GM18870 (cell line): ENCODE measurements around the gene PAX7.

Experiments used
- ATAC-seq: cut with Tn5 transposase; IDR thresholded peaks from one replicate; pipeline ENCODE4 v1.9.1; 2021; ENCODE audit warnings: moderate library complexity; ENCODE audit not compliant: unreplicated experiment

The PAX7 gene

GRCh38 chr1:18697541-18697940, 66.9 kb downstream of the PAX7 start:
- ATAC-seq, result no peak

GRCh38 chr1:18700530-18700929, 69.9 kb downstream of the PAX7 start:
- no peak for ATAC-seq

GRCh38 chr1:18701183-18701582, 70.5 kb downstream of the PAX7 start:
- ATAC-seq, result no peak

GRCh38 chr1:18703041-18703621, 72.5 kb downstream of the PAX7 start:
- no peak for ATAC-seq

- no peak for ATAC-seq
Observed at GRCh38 chr1:18705811-18706210, 75.2 kb downstream of the PAX7 start.

- ATAC-seq, result no peak
Observed at GRCh38 chr1:18707696-18708257, 77.1 kb downstream of the PAX7 start.

- ATAC-seq, result no peak
Observed at GRCh38 chr1:18710002-18710401, 79.4 kb downstream of the PAX7 start.

- no peak for ATAC-seq
Observed at GRCh38 chr1:18711003-18711402, 80.4 kb downstream of the PAX7 start.

- ATAC-seq, result no peak
Observed at GRCh38 chr1:18711536-18712251, 81.0 kb downstream of the PAX7 start.

GRCh38 chr1:18712252-18712600, 81.6 kb downstream of the PAX7 start:
- ATAC-seq, result no peak

GRCh38 chr1:18714404-18715175, 83.9 kb downstream of the PAX7 start:
- ATAC-seq, result no peak

- ATAC-seq, result no peak
Observed at GRCh38 chr1:18716112-18716784, 85.6 kb downstream of the PAX7 start.

- no peak for ATAC-seq
Observed at GRCh38 chr1:18716785-18717678, 86.4 kb downstream of the PAX7 start.

GRCh38 chr1:18719786-18720451, 89.3 kb downstream of the PAX7 start:
- no peak for ATAC-seq

- ATAC-seq, result no peak
Observed at GRCh38 chr1:18721041-18721440, 90.4 kb downstream of the PAX7 start.

GRCh38 chr1:18721776-18722175, 91.1 kb downstream of the PAX7 start:
- ATAC-seq, result no peak

- ATAC-seq, result no peak
Observed at GRCh38 chr1:18722270-18722669, 91.6 kb downstream of the PAX7 start.

- ATAC-seq, result no peak
Observed at GRCh38 chr1:18723206-18723605, 92.6 kb downstream of the PAX7 start.

- no peak for ATAC-seq
Observed at GRCh38 chr1:18723701-18724411, 93.2 kb downstream of the PAX7 start.
